GM12878 (cell line): ENCODE data around the gene FAM228B. TPM values are rescaled to one million over a fixed set of nuclear protein-coding genes. Genes with fewer than 3 reads are reported as not detected.

ENCODE experiments used
- ATAC-seq: fragments of 200-7000 bp; cut with Tn5 transposase; 3 replicates; pipeline ENCODE4 v1.9.1; 2020; ENCODE audit warnings: mild to moderate bottlenecking, moderate library complexity
- BruUV-seq: library from RNA; stranded (reverse); fragments of 400-500 nt; replicated peaks from 2 replicates; lab custom pipeline; 2021; lab: Mats Ljungman, UMichigan
- CTCF ChIA-PET: fragments of 300-600 bp; sonication (Branson Sonifier 250); formaldehyde crosslinking; extraction: SDS; loops from one replicate; lab custom pipeline; 2021; ENCODE audit warnings: inconsistent platforms; lab: Yijun Ruan, JAX
- POLR2A ChIA-PET: fragments of 350-600 bp; formaldehyde crosslinking; extraction: SDS; loops from one replicate; lab custom pipeline; 2021; ENCODE audit warnings: inconsistent platforms; lab: Charles Lee
- RAD21 ChIA-PET: fragments of 300-600 bp; sonication (Branson Sonifier 250); formaldehyde crosslinking; loops from one replicate; lab custom pipeline; 2023; ENCODE audit warnings: antibody characterized with exemption; ENCODE audit not compliant: unreplicated experiment; lab: Charles Lee
- SMC1A ChIA-PET: fragments of 300-600 bp; sonication (Branson Sonifier 250); formaldehyde crosslinking; loops from one replicate; lab custom pipeline; 2023; ENCODE audit not compliant: unreplicated experiment, uncharacterized antibody; lab: Charles Lee
- DNase-seq: peaks from one replicate; pipeline ENCODE4 v3.0.0-alpha.2; 2011; ENCODE audit warnings: low read depth, low spot score
- FAIRE-seq: peaks from 3 replicates; lab custom pipeline; 2011; peaks lifted over from hg19 to GRCh38; lab: Jason Lieb, UNC
- H2AFZ ChIP-seq: 2 replicates; pipeline ENCODE4 v1.6.0; 2011; ENCODE audit warnings: low read depth, low read length, control low read depth; ENCODE audit not compliant: control insufficient read depth
- H3K27ac ChIP-seq: 2 replicates; pipeline ENCODE4 v1.5.1; 2011; ENCODE audit warnings: control low read depth; ENCODE audit not compliant: control insufficient read depth, insufficient read depth
- H3K27me3 ChIP-seq, 2 experiments: replicated peaks in 1 of 2; 2 replicates each; pipeline versions ENCODE4 v1.6.0 to v1.6.1; 2011; ENCODE audit warnings: low read length in 1 of 2; ENCODE audit not compliant: control insufficient read depth in 2 of 2, insufficient read depth in 2 of 2
- H3K36me3 ChIP-seq, 2 experiments: 2 replicates each; pipeline ENCODE4 v1.5.1; 2011; ENCODE audit warnings: low read length in 1 of 2; ENCODE audit not compliant: control insufficient read depth in 2 of 2, insufficient read depth in 2 of 2
- H3K4me1 ChIP-seq: 2 replicates; pipeline ENCODE4 v1.6.1; 2011; ENCODE audit warnings: mild to moderate bottlenecking, low read length, moderate library complexity, mixed read lengths; ENCODE audit not compliant: control insufficient read depth, insufficient read depth
- H3K4me2 ChIP-seq: 2 replicates; pipeline ENCODE4 v1.6.0; 2011; ENCODE audit warnings: control low read depth; ENCODE audit not compliant: control insufficient read depth, insufficient read depth
- H3K4me3 ChIP-seq: fragments of 200-600 bp; sonication (generic); 2 replicates; pipeline ENCODE4 v1.5.1; 2016
- H3K79me2 ChIP-seq: 2 replicates; pipeline ENCODE4 v1.6.0; 2011; ENCODE audit warnings: low read length; ENCODE audit not compliant: control insufficient read depth, insufficient read depth
- H3K9ac ChIP-seq: 2 replicates; pipeline ENCODE4 v1.8.0; 2011; ENCODE audit warnings: low read length, control low read depth, mixed read lengths; ENCODE audit not compliant: control insufficient read depth, insufficient read depth
- H3K9me3 ChIP-seq: replicated peaks from 3 replicates; pipeline ENCODE4 v1.5.1; 2011; ENCODE audit warnings: mild to moderate bottlenecking, low read length; ENCODE audit not compliant: control insufficient read depth, insufficient read depth
- H4K20me1 ChIP-seq: 2 replicates; pipeline ENCODE4 v1.6.0; 2011; ENCODE audit not compliant: control insufficient read depth, insufficient read depth
- ATF7 ChIP-seq: fragments of 450-650 bp; IDR thresholded peaks from 2 replicates; pipeline ENCODE4 v1.6.1; 2016; ENCODE audit warnings: low read depth, mild to moderate bottlenecking
- NKRF ChIP-seq: fragments of 450-650 bp; conservative IDR thresholded peaks from 2 replicates; pipeline ENCODE4 v1.6.1; 2017; ENCODE audit warnings: mild to moderate bottlenecking, moderate library complexity
- ZNF274 ChIP-seq: IDR thresholded peaks from one replicate; pipeline ENCODE4 v1.8.0; 2011; ENCODE audit not compliant: insufficient read length, insufficient read depth
- WGBS: methylation state at CpG from one replicate; pipeline ENCODE4 v1.1.6; 2016; ENCODE audit warnings: low lambda C conversion rate; ENCODE audit not compliant: insufficient replicate concordance, insufficient coverage; ENCODE audit errors: missing lambda C conversion rate; 5-methylcytosine and 5-hydroxymethylcytosine counted together
- in situ Hi-C: fragments of 300-500 bp; cut with MboI; formaldehyde crosslinking; loops from 9 replicates; pipeline ENCODE4 v1.14.3; 2018; ENCODE audit warnings: mixed read lengths
- intact Hi-C: fragments of 100-400 bp; cut with micrococcal nuclease; formaldehyde crosslinking; loops from one replicate; pipeline ENCODE4 v1.14.2; 2022; ENCODE audit not compliant: unreplicated experiment
- polyA plus RNA-seq, 11 experiments: library from polyadenylated mRNA; depleted of rRNA in 4 of 11; unstranded in 6 of 11; stranded (reverse) in 5 of 11; fragments of >200 nt; fragmentation: Nextera tagmentation in 4 of 11; fragmentation: Illumina TruSeq in 1 of 11; extraction: Ambion mirVana in 4 of 11; extraction: Trizol in 1 of 11; gene quantifications; 1 replicate in 1 of 11; 2 replicates in 10 of 11; pipeline versions ENCODE4 v1.2.1 to v1.2.3, GENCODE V29; 2011 to 2016; ENCODE audit warnings: inconsistent platforms in 2 of 11, missing spikeins in 2 of 11, low read depth in 1 of 11
- total RNA-seq, 4 experiments: library from RNA; depleted of rRNA in 3 of 4; stranded (reverse); fragments of >200 nt in 3 of 4; fragmentation: Illumina TruSeq in 1 of 4; extraction: Trizol in 1 of 4; gene quantifications; 2 replicates each; pipeline versions ENCODE4 v1.2.1 to v1.2.3, GENCODE V29; 2013 to 2021
- TF ChIP-seq, protein P1 (sequence below): fragments of 450-650 bp; IDR thresholded peaks from 2 replicates; pipeline ENCODE4 v1.6.1; 2016; ENCODE audit warnings: mild to moderate bottlenecking

Gene FAM228B
- total and polyA plus RNA-seq, 10 of the 15 experiments (the other 5 are each of a cell fraction or from before 2014, with no cell fraction given): 3.9 to 11.0 (median 7.5) TPM

- FAIRE-seq (no peak), ATAC-seq (no peak), DNase-seq (no peak)
- ChIA-PET POLR2A (no interaction called here), RAD21 (no interaction called here), CTCF (interaction anchor here (3.1 kb wide), 1 partner anchor 12 kb away, joined by 15 read pairs; no protein-coding TSS in a partner anchor), SMC1A (interaction anchor here (2.2 kb wide), 1 partner anchor 21 kb away, joined by 5 read pairs; no protein-coding TSS in a partner anchor)
- H3K4me2 ChIP-seq: no peak within 1 kb of the TSS
- intact Hi-C loops: no loop called here
- no peak within 1 kb of the TSS for H2AFZ ChIP-seq
- no peak for TF ChIP-seq ZNF274
- TF ChIP-seq, protein P1, sequence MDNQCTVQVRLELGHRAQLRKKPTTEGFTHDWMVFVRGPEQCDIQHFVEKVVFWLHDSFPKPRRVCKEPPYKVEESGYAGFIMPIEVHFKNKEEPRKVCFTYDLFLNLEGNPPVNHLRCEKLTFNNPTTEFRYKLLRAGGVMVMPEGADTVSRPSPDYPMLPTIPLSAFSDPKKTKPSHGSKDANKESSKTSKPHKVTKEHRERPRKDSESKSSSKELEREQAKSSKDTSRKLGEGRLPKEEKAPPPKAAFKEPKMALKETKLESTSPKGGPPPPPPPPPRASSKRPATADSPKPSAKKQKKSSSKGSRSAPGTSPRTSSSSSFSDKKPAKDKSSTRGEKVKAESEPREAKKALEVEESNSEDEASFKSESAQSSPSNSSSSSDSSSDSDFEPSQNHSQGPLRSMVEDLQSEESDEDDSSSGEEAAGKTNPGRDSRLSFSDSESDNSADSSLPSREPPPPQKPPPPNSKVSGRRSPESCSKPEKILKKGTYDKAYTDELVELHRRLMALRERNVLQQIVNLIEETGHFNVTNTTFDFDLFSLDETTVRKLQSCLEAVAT: no peak
- TF ChIP-seq ATF7: no peak
- TF ChIP-seq NKRF: no peak
- no peaks in the 10 kb centered on the region for H3K4me1 ChIP-seq
- 94% methylated on average over 24 of the region's 46 CpGs for WGBS
- H3K9me3 ChIP-seq: no peaks in the 10 kb centered on the region
- no peaks in the 10 kb centered on the region for H3K36me3 ChIP-seq
- BruUV-seq: no TSS peak
- no peak within 1 kb of the TSS for H3K4me3 ChIP-seq
- no peaks in the 10 kb centered on the region for H3K79me2 ChIP-seq
- no peaks in the 10 kb centered on the region for H3K27me3 ChIP-seq
- no peak within 1 kb of the TSS for H3K27ac ChIP-seq
- in situ Hi-C loops: no loop called here
- H4K20me1 ChIP-seq: no peaks in the 10 kb centered on the region
- H3K9ac ChIP-seq: no peak within 1 kb of the TSS
Measured at GRCh38 chr2:24174851-24175277, 51.6 kb downstream of the FAM228B start, which contains the start of gene FAM228A. FAM228A (plus strand) TSS chr2:24175053; CDS start chr2:24175481, 428 bp downstream.
